HuH-7 (cell line): ENCODE data around the gene NPIPA1.
"Not testable (repeated sequence)": the region's sequence is repeated elsewhere in the genome, so short reads cannot be mapped to it uniquely, and the experiment has no call there.

Source experiments
- DNase-seq: peaks from one replicate; pipeline ENCODE4 v3.0.0; 2011; ENCODE audit warnings: low spot score

Gene NPIPA1

GRCh38 chr16:14937143-14937542, at the start of gene NPIPA1:
TSS of gene NPIPA1 (plus strand) at chr16:14937443. CDS start at chr16:14937443, 0 bp downstream.
- not testable (repeated sequence) for DNase-seq

- not testable (repeated sequence) for DNase-seq
Measured at GRCh38 chr16:14892111-14892510, 45.1 kb upstream of the NPIPA1 start.

DNA sequence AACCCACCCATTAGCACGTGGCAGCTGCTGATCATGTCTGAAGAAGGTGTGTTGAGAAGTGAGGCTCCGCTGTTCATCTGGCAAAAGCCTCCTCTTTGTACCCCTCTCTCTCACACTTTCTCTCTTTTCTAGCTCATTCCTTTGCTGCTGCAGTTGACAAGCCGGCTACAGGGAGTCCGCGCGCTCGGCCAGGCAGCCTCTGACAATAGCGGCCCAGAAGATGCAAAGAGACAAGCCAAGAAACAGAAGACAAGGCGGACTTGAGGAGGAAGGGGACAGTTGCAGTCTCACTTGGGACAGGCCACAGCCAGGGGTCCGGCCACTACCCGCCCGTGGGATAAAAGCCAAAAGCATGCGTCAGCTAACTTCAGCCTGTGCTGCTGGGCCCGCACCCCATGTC, 41.9 kb upstream of the NPIPA1 start:
- not testable (repeated sequence) for DNase-seq

DNA sequence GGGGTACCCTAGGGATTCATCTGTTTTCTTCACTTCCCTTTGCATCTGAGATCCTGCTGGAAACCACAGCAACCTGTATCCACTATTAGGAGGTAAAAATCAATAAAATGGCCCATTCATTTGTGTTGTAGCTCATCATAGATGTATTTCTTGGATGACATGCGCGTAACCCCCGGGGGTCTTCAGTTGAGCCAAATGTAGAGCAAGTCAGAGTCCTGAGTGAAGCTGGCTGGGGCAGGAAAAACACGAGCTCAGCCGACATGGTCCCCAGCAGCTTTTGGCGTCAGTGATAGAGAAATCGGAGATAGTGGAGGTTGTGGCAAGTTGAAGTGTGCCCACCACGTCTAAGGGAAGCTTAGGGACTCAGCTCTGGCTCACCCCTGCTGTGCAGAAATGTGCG, 41.2 kb upstream of the NPIPA1 start:
- not testable (repeated sequence) for DNase-seq

GRCh38 chr16:14897006-14897664, 40.1 kb upstream of the NPIPA1 start:
- not testable (repeated sequence) for DNase-seq

- not testable (repeated sequence) for DNase-seq
Measured at GRCh38 chr16:14898162-14898561, 39.1 kb upstream of the NPIPA1 start.

GRCh38 chr16:14903191-14903957, 33.9 kb upstream of the NPIPA1 start:
- DNase-seq = not testable (repeated sequence)

GRCh38 chr16:14909744-14910143, 27.5 kb upstream of the NPIPA1 start:
- DNase-seq = not testable (repeated sequence)

DNA sequence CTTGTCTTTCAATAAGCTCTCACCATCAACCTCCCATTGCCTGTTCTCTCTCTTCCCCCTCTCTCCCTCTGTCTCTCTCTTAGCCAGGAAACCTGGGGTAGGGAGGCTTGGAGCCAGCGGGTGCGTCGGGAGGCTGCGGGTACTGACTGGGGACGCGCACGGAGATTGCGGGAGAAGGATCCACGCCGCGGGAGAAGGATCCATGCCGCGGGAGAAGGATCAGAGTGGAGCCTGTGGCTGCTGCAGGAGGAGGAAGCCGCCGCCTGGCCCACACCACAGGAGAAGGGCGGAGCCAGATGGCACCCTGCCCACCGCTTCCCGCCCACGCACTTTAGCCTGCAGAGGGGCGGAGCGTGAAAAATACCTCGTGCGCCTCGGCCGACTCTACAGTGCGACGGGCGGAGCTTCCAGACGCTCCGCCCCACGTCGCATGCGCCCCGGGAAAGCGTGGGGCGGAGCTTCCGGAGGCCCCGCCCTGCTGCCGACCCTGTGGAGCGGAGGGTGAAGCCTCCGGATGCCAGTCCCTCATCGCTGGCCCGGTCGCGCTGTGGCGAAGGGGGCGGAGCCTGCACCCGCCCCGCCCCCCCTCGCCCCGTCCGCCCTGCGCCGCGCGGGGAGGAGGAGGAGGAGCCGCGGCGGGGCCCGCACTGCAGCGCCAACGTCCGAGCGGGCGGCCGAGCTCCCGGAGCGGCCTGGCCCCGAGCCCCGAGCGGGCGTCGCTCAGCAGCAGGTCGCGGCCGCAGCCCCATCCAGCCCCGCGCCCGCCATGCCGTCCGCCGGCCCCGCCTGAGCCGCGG, 26.2 kb upstream of the NPIPA1 start:
- DNase-seq = not testable (repeated sequence)

DNA sequence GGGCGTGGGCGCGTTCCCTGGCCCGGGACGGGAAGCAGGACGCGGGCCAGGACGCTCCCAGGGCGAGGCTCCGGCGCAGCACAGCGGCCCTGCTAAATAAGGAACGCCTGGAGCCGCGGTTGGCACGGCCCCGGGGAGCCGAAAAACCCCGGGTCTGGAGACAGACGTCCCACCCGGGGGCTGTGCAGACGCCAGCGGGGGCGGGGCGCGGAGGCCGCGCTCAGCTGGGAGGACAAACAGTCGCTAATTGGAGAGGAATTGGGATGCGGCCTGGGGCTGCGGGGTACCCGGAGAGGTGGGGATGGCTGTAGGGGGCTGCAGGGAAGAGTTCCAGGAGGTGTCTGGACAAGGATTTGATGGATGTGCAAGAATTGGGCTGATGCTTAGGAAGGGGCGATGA, 25.3 kb upstream of the NPIPA1 start:
- not testable (repeated sequence) for DNase-seq

GRCh38 chr16:14912588-14912987, 24.7 kb upstream of the NPIPA1 start:
- DNase-seq = not testable (repeated sequence)

DNA sequence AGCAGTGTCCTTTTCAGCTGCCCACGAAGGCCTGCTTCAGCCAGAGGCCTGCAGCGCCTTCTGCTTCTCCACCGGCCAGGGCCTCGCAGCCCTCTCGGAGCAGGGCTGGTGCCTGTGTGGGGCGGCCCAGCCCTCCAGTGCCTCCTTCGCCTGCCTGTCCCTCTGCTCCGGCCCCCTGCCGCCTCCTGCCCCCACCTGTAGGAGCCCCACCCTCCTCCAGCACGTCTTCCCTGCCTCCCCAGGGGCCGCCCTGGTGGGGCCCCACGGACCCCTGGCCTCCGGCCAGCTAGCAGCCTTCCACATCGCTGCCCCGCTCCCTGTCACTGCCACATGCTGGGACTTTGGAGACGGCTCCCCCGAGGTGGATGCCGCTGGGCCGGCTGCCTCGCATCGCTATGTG, 18.7 kb upstream of the NPIPA1 start:
- DNase-seq = not testable (repeated sequence)

GRCh38 chr16:14919837-14920600, 17.2 kb upstream of the NPIPA1 start:
- DNase-seq = not testable (repeated sequence)

DNA sequence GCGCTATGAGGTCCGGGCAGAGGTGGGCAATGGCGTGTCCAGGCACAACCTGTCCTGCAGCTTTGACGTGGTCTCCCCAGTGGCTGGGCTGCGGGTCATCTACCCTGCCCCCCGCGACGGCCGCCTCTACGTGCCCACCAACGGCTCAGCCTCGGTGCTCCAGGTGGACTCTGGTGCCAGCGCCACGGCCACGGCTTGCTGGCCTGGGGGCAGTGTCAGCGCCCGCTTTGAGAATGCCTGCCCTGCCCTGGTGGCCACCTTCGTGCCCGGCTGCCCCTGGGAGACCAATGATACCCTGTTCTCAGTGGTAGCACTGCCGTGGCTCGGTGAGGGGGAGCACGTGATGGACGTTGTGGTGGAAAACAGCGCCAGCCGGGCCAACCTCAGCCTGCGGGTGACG, 15.0 kb upstream of the NPIPA1 start:
- DNase-seq = not testable (repeated sequence)

DNA sequence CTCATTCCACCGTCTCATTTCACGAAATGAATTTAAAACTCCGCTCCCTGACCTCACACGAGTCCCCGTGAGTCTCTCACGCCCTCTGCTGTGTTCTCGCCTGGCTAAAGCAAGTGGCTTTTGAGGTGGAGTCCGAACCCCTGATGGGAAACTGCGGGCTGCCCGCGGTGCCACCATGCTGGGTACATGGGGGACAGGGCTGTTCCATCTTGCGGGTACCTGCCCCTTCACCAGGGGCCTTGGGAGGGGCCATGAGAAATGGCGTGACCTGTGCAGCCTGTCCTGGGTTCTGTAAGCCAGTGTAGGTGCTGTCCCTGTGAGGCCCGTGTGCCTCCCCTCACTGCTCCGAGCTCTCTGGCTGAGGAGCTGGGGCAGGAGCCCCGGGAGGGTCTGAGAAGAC, 14.3 kb upstream of the NPIPA1 start:
- DNase-seq = not testable (repeated sequence)

GRCh38 chr16:14923394-14924088, 13.7 kb upstream of the NPIPA1 start:
- not testable (repeated sequence) for DNase-seq

DNA sequence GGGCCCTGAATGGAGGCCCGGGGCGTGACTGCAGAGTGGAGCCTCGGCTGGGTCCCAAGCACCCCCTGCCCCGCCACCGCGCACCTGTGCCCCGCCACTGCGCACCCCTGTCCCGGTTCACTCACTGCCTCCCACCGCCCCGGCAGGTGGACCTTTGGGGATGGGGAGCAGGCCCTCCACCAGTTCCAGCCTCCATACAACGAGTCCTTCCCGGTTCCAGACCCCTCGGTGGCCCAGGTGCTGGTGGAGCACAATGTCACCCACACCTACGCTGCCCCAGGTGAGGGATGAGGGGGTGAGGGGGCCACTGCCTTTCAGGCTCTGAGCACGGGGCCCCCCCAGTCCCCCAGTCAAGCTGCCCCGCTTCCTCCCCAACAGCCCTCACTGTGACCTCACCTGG, 12.9 kb upstream of the NPIPA1 start:
- not testable (repeated sequence) for DNase-seq

- not testable (repeated sequence) for DNase-seq
Measured at GRCh38 chr16:14924982-14925381, 12.3 kb upstream of the NPIPA1 start.

DNA sequence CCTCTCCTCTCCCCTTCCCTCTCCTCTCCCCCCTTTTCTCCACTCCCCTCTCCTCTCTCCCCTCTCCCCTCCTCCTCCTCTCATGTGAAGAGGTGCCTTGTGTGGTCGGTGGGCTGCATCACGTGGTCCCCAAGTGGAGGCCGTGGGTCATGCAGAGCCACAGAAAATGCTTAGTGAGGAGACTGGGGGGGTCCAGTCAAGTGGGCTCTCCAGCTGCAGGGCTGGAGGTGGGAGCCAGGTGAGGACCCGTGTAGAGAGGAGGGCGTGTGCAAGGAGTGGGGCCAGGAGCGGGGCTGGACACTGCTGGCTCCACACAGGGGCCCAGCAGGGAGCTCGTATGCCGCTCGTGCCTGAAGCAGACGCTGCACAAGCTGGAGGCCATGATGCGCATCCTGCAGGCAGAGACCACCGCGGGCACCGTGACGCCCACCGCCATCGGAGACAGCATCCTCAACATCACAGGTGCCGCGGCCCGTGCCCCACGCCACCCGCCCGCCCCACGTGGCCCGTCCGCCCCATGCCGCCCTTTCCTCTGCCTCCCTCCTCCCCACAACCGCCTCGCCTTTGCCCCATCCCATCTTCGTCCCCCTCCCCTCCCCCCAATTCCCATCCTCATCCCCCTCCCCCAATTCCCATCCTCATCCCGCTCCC, 9.1 kb upstream of the NPIPA1 start:
- not testable (repeated sequence) for DNase-seq

DNA sequence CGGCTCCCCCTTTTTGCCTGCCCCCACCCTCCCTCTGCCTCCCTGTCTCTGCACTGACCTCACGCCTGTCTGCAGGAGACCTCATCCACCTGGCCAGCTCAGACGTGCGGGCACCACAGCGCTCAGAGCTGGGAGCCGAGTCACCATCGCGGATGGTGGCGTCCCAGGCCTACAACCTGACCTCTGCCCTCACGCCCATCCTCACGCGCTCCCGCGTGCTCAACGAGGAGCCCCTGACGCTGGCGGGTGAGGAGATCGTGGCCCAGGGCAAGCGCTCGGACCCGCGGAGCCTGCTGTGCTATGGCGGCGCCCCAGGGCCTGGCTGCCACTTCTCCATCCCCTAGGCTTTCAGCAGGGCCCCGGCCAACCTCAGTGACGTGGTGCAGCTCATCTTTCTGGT, 8.1 kb upstream of the NPIPA1 start:
- DNase-seq = not testable (repeated sequence)

GRCh38 chr16:14930246-14930645, 7.0 kb upstream of the NPIPA1 start:
- DNase-seq = not testable (repeated sequence)
